Measurements from ENCODE around the gene MAPK8IP3. TPM values are rescaled to one million over a fixed set of nuclear protein-coding genes. Genes with fewer than 3 reads are reported as not detected.

Gene MAPK8IP3
- total RNA-seq, 1 donor from 2014 or later, result 28.5 TPM

- H4K20me1 ChIP-seq (ENCODE audit: low read depth), result no peaks in the 10 kb centered on the region
- H3K79me2 ChIP-seq (ENCODE audit: low read depth), result no peaks in the 10 kb centered on the region
- H3K4me1 ChIP-seq, result no peaks in the 10 kb centered on the region
- H3F3A ChIP-seq (ENCODE audit: low read depth), result no peaks in the 10 kb centered on the region
- peaks cover 4% of the 10 kb centered on the region for H3K27me3 Mint-ChIP-seq (ENCODE audit: insufficient read depth, low read depth)
- no peaks in the 10 kb centered on the region for H3K9me3 ChIP-seq (ENCODE audit: low read depth)
- no peaks in the 10 kb centered on the region for H3K4me1 Mint-ChIP-seq
- H3K27me3 ChIP-seq, result no peaks in the 10 kb centered on the region
- no peak for DNase-seq (ENCODE audit: low spot score)
- no peak overlapping the region for H3K4me3 Mint-ChIP-seq
- no peak overlapping the region for H3K27ac Mint-ChIP-seq
- H3K4me2 ChIP-seq, result no peak overlapping the region
- no peak overlapping the region for H2AFZ ChIP-seq (replicated peaks)
- no peak overlapping the region for H3K4me3 ChIP-seq
- TF ChIP-seq, protein P1, sequence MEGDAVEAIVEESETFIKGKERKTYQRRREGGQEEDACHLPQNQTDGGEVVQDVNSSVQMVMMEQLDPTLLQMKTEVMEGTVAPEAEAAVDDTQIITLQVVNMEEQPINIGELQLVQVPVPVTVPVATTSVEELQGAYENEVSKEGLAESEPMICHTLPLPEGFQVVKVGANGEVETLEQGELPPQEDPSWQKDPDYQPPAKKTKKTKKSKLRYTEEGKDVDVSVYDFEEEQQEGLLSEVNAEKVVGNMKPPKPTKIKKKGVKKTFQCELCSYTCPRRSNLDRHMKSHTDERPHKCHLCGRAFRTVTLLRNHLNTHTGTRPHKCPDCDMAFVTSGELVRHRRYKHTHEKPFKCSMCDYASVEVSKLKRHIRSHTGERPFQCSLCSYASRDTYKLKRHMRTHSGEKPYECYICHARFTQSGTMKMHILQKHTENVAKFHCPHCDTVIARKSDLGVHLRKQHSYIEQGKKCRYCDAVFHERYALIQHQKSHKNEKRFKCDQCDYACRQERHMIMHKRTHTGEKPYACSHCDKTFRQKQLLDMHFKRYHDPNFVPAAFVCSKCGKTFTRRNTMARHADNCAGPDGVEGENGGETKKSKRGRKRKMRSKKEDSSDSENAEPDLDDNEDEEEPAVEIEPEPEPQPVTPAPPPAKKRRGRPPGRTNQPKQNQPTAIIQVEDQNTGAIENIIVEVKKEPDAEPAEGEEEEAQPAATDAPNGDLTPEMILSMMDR (IDR thresholded peaks at IDR 0.05), result no peak
- no peak for TF ChIP-seq EZH2phosphoT487 (IDR thresholded peaks at IDR 0.05)
- no peak for TF ChIP-seq EZH2 (IDR thresholded peaks at IDR 0.05)
- H3K36me3 ChIP-seq, result no peaks in the 10 kb centered on the region
- H3K36me3 Mint-ChIP-seq, result peaks cover 7% of the 10 kb centered on the region
- H3K9ac ChIP-seq, result no peak overlapping the region
- no peaks in the 10 kb centered on the region for H3K9me3 Mint-ChIP-seq
- H3K27ac ChIP-seq, result no peak overlapping the region
These were observed 46.0 kb downstream of the MAPK8IP3 start for GRCh38 chr16:1751946-1752345.

DNA sequence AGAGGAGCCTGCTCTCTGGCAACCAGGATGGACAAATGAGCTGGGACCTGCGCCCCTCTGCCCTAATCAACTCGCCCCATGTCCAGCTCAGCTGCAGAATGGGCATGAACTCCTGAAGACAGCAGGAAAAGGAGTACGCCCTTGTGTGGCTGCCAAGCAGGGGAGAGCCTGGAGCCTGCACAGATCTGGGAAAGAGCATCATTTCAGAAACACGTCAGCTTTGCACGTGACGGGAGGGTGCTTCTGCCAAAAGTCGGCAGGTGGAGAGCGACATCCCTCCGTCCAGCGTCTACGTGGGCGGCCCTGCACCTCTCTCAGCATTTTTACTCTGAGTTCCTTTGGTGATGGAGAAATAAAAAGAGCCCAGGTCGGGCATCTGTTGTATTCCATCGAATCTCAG is 46.9 kb downstream of the MAPK8IP3 start:
- Mint-ChIP-seq H3K9me3 (no peaks in the 10 kb centered on the region), H3K36me3 (peaks cover 5% of the 10 kb centered on the region)
- no peak for TF ChIP-seq EZH2 (IDR thresholded peaks at IDR 0.05)
- TF ChIP-seq, protein P1 (IDR thresholded peaks at IDR 0.05), result no peak
- TF ChIP-seq EZH2phosphoT487 (IDR thresholded peaks at IDR 0.05), result no peak

DNA sequence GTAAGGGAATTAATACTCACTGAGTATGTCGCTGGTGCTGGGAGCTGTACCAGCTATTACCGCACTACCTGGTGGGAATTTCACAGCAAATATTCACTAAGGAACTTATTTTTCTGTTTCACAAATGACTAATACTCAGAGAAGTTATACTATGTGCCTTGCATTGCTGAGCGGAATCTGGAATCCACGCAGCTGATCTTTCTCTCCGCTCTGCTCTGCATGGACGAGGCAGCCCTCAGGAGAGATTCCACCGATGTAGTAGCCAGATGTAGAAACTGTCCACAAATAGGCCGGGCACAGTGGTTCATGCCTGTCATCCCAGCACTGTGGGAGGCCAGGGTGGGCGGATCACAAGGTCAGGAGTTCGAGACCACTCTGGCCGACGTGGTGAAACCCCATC is 48.2 kb downstream of the MAPK8IP3 start:
- Mint-ChIP-seq H3K27ac (no peak overlapping the region), H3K9me3 (no peaks in the 10 kb centered on the region), H3K4me3 (no peak overlapping the region), H3K36me3 (peaks cover 5% of the 10 kb centered on the region), H3K4me1 (no peaks in the 10 kb centered on the region), H3K27me3 (ENCODE audit: insufficient read depth, low read depth) (peaks cover 4% of the 10 kb centered on the region)
- TF ChIP-seq EZH2phosphoT487 (IDR thresholded peaks at IDR 0.05), result no peak
- TF ChIP-seq, protein P1 (IDR thresholded peaks at IDR 0.05), result no peak
- TF ChIP-seq EZH2 (IDR thresholded peaks at IDR 0.05), result no peak
- Histone ChIP-seq H3K79me2 (ENCODE audit: low read depth) (no peaks in the 10 kb centered on the region), H3K36me3 (no peaks in the 10 kb centered on the region), H3F3A (ENCODE audit: low read depth) (no peaks in the 10 kb centered on the region), H3K4me3 (no peak overlapping the region), H3K9ac (no peak overlapping the region), H3K27ac (no peak overlapping the region), H3K4me1 (no peaks in the 10 kb centered on the region), H3K9me3 (ENCODE audit: low read depth) (no peaks in the 10 kb centered on the region), H3K27me3 (no peaks in the 10 kb centered on the region), H3K4me2 (no peak overlapping the region), H4K20me1 (ENCODE audit: low read depth) (no peaks in the 10 kb centered on the region), H2AFZ (replicated peaks) (no peak overlapping the region)
- no peak for DNase-seq (ENCODE audit: low spot score)

More for the DNA sequence above, 46.9 kb downstream of the MAPK8IP3 start:
- Histone ChIP-seq H3K4me1 (no peaks in the 10 kb centered on the region), H3K27me3 (no peaks in the 10 kb centered on the region), H3K27ac (no peak overlapping the region), H3K79me2 (ENCODE audit: low read depth) (no peaks in the 10 kb centered on the region), H3K9me3 (ENCODE audit: low read depth) (no peaks in the 10 kb centered on the region), H3K9ac (no peak overlapping the region), H3K36me3 (no peaks in the 10 kb centered on the region), H3K4me2 (no peak overlapping the region), H2AFZ (replicated peaks) (no peak overlapping the region), H4K20me1 (ENCODE audit: low read depth) (no peaks in the 10 kb centered on the region), H3F3A (ENCODE audit: low read depth) (no peaks in the 10 kb centered on the region), H3K4me3 (no peak overlapping the region)
- Mint-ChIP-seq H3K27me3 (ENCODE audit: insufficient read depth, low read depth) (peaks cover 4% of the 10 kb centered on the region), H3K4me3 (no peak overlapping the region), H3K27ac (no peak overlapping the region), H3K4me1 (no peaks in the 10 kb centered on the region)
- no peak for DNase-seq (ENCODE audit: low spot score)

All from neural progenitor cell (in vitro differentiated cells).